Measurements from ENCODE around the gene FTMT.

Gene FTMT

GRCh38 chr5:121899346-121899745 is 47.7 kb downstream of the FTMT start:
- no peak overlapping the region for H3K4ac ChIP-seq (ENCODE audit: low read length)
- no peak overlapping the region for H2BK5ac ChIP-seq (ENCODE audit: low read length)
- H3K4me3 ChIP-seq (ENCODE audit: low read length in 2 of 2), result no peak overlapping the region
- no peak overlapping the region for H2BK15ac ChIP-seq (ENCODE audit: low read length)
- H3K23ac ChIP-seq (ENCODE audit: low read depth, low read length, poor library complexity), result no peak overlapping the region
- no peaks in the 10 kb centered on the region for H3K9me3 ChIP-seq (replicated peaks in 1 of 2; ENCODE audit: control insufficient read depth in 2 of 2, insufficient read depth in 1 of 2, low read depth in 1 of 2, low read length in 2 of 2)
- no peak overlapping the region for H3K4me2 ChIP-seq (ENCODE audit: insufficient read depth, low read length, poor library complexity, severe bottlenecking)
- no peaks in the 10 kb centered on the region for H3K79me1 ChIP-seq (ENCODE audit: low read depth, low read length)
- H3K27ac ChIP-seq (replicated peaks; ENCODE audit: low read length), result no peak overlapping the region
- H3K18ac ChIP-seq (ENCODE audit: low read length), result no peak overlapping the region
- no peak overlapping the region for H2BK12ac ChIP-seq (ENCODE audit: low read length)
- H3K4me1 ChIP-seq (ENCODE audit: control insufficient read depth in 2 of 2, insufficient read depth in 1 of 2, low read depth in 1 of 2, low read length in 2 of 2), result no peaks in the 10 kb centered on the region
- H2BK120ac ChIP-seq (ENCODE audit: low read depth, low read length), result no peak overlapping the region
- no peak overlapping the region for H2AK5ac ChIP-seq (ENCODE audit: low read depth, low read length)
- H3K14ac ChIP-seq (ENCODE audit: low read length), result no peak overlapping the region
- H2AFZ ChIP-seq (ENCODE audit: low read length), result no peak overlapping the region
- H4K91ac ChIP-seq (ENCODE audit: low read depth, low read length, poor library complexity), result no peak overlapping the region
- no peaks in the 10 kb centered on the region for H3K27me3 ChIP-seq (ENCODE audit: control insufficient read depth in 3 of 3, insufficient read depth in 3 of 3, low read depth in 1 of 3, low read length in 3 of 3)
- no peak overlapping the region for H4K8ac ChIP-seq (ENCODE audit: low read depth, low read length)
- DNase-seq (ENCODE audit: low spot score), result no peak
- H3K9ac ChIP-seq (ENCODE audit: low read depth, low read length, poor library complexity), result no peak overlapping the region
- no peaks in the 10 kb centered on the region for H3K36me3 ChIP-seq (replicated peaks in 1 of 2; ENCODE audit: control insufficient read depth in 2 of 2, insufficient read depth in 2 of 2, low read length in 2 of 2)

All from neuronal stem cell (in vitro differentiated cells).